ENCODE data around the gene CCDC47. TPM values are rescaled to one million over a fixed set of nuclear protein-coding genes. Genes with fewer than 3 reads are reported as not detected.
A peak's percentile ranks its signal among the peaks of the same experiment; 100 is the strongest.
"Not testable (repeated sequence)": the region's sequence is repeated elsewhere in the genome, so short reads cannot be mapped to it uniquely, and the experiment has no call there.

The CCDC47 gene
- total RNA-seq, 1 experiment from 2014 or later, result 70.9 TPM

- peaks cover 70% of the 10 kb centered on the region for H3K36me3 Mint-ChIP-seq
Observed at GRCh38 chr17:63798572-63799106, 25.2 kb upstream of the CCDC47 start.

DNA sequence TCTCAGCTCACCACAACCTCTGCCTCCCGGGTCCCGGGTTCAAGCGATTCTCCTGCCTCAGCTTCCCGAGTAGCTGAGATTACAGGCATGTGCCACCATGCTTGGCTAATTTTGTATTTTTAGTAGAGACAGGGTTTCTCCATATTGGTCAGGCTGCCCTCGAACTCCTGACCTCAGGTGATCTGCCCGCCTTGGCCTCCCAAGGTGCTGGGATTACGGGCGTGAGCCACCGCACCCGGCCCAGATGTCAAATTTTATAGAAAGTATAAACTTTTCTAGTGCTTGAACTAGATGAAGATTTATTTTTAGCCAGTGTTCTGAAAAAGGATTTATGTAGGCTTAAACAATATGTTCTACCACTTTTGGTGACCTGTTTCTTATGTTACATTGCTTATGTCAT is 23.0 kb upstream of the CCDC47 start:
- H3K9me3 Mint-ChIP-seq; CTCF ChIA-PET; ATAC-seq; H3K4me3 Mint-ChIP-seq; H3K4me1 Mint-ChIP-seq; H3K27ac Mint-ChIP-seq; H3K27me3 Mint-ChIP-seq (ENCODE audit: low read depth); POLR2A ChIA-PET; DNase-seq (ENCODE audit: low spot score): not testable (repeated sequence)
- H3K36me3 Mint-ChIP-seq, result peaks cover 73% of the 10 kb centered on the region

More at GRCh38 chr17:63798572-63799106, 25.2 kb upstream of the CCDC47 start:
- Mint-ChIP-seq H3K4me3 (no peak overlapping the region), H3K27me3 (ENCODE audit: low read depth) (no peaks in the 10 kb centered on the region), H3K4me1 (no peaks in the 10 kb centered on the region), H3K27ac (no peak overlapping the region), H3K9me3 (no peaks in the 10 kb centered on the region)
- ChIA-PET POLR2A (no interaction called here), CTCF (no interaction called here)
- no peak for ATAC-seq
- TF ChIP-seq PREB (CRISPR knock-in tag; IDR thresholded peaks at IDR 0.05; ENCODE audit: borderline replicate concordance) (no peak), CBFB (CRISPR knock-in tag; IDR thresholded peaks at IDR 0.05; ENCODE audit: low read depth) (no peak), NFYB (CRISPR knock-in tag; conservative IDR thresholded peaks at IDR 0.05; ENCODE audit: low read depth) (no peak)
- TF ChIP-seq, protein P1, sequence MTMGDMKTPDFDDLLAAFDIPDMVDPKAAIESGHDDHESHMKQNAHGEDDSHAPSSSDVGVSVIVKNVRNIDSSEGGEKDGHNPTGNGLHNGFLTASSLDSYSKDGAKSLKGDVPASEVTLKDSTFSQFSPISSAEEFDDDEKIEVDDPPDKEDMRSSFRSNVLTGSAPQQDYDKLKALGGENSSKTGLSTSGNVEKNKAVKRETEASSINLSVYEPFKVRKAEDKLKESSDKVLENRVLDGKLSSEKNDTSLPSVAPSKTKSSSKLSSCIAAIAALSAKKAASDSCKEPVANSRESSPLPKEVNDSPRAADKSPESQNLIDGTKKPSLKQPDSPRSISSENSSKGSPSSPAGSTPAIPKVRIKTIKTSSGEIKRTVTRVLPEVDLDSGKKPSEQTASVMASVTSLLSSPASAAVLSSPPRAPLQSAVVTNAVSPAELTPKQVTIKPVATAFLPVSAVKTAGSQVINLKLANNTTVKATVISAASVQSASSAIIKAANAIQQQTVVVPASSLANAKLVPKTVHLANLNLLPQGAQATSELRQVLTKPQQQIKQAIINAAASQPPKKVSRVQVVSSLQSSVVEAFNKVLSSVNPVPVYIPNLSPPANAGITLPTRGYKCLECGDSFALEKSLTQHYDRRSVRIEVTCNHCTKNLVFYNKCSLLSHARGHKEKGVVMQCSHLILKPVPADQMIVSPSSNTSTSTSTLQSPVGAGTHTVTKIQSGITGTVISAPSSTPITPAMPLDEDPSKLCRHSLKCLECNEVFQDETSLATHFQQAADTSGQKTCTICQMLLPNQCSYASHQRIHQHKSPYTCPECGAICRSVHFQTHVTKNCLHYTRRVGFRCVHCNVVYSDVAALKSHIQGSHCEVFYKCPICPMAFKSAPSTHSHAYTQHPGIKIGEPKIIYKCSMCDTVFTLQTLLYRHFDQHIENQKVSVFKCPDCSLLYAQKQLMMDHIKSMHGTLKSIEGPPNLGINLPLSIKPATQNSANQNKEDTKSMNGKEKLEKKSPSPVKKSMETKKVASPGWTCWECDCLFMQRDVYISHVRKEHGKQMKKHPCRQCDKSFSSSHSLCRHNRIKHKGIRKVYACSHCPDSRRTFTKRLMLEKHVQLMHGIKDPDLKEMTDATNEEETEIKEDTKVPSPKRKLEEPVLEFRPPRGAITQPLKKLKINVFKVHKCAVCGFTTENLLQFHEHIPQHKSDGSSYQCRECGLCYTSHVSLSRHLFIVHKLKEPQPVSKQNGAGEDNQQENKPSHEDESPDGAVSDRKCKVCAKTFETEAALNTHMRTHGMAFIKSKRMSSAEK (CRISPR knock-in tag; IDR thresholded peaks at IDR 0.05; ENCODE audit: borderline replicate concordance), result no peak
- TF ChIP-seq, protein P2, sequence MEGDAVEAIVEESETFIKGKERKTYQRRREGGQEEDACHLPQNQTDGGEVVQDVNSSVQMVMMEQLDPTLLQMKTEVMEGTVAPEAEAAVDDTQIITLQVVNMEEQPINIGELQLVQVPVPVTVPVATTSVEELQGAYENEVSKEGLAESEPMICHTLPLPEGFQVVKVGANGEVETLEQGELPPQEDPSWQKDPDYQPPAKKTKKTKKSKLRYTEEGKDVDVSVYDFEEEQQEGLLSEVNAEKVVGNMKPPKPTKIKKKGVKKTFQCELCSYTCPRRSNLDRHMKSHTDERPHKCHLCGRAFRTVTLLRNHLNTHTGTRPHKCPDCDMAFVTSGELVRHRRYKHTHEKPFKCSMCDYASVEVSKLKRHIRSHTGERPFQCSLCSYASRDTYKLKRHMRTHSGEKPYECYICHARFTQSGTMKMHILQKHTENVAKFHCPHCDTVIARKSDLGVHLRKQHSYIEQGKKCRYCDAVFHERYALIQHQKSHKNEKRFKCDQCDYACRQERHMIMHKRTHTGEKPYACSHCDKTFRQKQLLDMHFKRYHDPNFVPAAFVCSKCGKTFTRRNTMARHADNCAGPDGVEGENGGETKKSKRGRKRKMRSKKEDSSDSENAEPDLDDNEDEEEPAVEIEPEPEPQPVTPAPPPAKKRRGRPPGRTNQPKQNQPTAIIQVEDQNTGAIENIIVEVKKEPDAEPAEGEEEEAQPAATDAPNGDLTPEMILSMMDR (IDR thresholded peaks at IDR 0.05), result no peak
- DNase-seq (ENCODE audit: low spot score), result no peak

- ATAC-seq, result no peak
- POLR2A ChIA-PET, result interaction anchor here (0.7 kb wide), 1 partner anchor 355 kb away, joined by 5 read pairs; no protein-coding TSS in a partner anchor
- DNase-seq (ENCODE audit: low spot score), result no peak
- peaks cover 56% of the 10 kb centered on the region for H3K36me3 Mint-ChIP-seq
- CTCF ChIA-PET, result no interaction called here
- no peak overlapping the region for H3K4me3 Mint-ChIP-seq
- H3K27ac Mint-ChIP-seq, result peak overlapping the region; percentile 38; the same call in 1 of the 2 replicates
- no peaks in the 10 kb centered on the region for H3K27me3 Mint-ChIP-seq (ENCODE audit: low read depth)
- no peaks in the 10 kb centered on the region for H3K9me3 Mint-ChIP-seq
- H3K4me1 Mint-ChIP-seq, result no peaks in the 10 kb centered on the region
- no peak for TF ChIP-seq SP1 (CRISPR knock-in tag; conservative IDR thresholded peaks at IDR 0.05)
- TF ChIP-seq ZNF423 (CRISPR knock-in tag; IDR thresholded peaks at IDR 0.05), result no peak
- TF ChIP-seq GTF2I (CRISPR knock-in tag; conservative IDR thresholded peaks at IDR 0.05), result no peak
- no peak for TF ChIP-seq PRRX2 (CRISPR knock-in tag; IDR thresholded peaks at IDR 0.05)
- TF ChIP-seq, protein P3, sequence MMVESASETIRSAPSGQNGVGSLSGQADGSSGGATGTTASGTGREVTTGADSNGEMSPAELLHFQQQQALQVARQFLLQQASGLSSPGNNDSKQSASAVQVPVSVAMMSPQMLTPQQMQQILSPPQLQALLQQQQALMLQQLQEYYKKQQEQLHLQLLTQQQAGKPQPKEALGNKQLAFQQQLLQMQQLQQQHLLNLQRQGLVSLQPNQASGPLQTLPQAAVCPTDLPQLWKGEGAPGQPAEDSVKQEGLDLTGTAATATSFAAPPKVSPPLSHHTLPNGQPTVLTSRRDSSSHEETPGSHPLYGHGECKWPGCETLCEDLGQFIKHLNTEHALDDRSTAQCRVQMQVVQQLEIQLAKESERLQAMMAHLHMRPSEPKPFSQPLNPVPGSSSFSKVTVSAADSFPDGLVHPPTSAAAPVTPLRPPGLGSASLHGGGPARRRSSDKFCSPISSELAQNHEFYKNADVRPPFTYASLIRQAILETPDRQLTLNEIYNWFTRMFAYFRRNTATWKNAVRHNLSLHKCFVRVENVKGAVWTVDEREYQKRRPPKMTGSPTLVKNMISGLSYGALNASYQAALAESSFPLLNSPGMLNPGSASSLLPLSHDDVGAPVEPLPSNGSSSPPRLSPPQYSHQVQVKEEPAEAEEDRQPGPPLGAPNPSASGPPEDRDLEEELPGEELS (CRISPR knock-in tag; IDR thresholded peaks at IDR 0.05), result no peak
- TF ChIP-seq SMAD3 (CRISPR knock-in tag; IDR thresholded peaks at IDR 0.05; ENCODE audit: borderline replicate concordance), result no peak
- TF ChIP-seq, protein P4, sequence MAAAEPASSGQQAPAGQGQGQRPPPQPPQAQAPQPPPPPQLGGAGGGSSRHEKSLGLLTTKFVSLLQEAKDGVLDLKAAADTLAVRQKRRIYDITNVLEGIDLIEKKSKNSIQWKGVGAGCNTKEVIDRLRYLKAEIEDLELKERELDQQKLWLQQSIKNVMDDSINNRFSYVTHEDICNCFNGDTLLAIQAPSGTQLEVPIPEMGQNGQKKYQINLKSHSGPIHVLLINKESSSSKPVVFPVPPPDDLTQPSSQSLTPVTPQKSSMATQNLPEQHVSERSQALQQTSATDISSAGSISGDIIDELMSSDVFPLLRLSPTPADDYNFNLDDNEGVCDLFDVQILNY (CRISPR knock-in tag; IDR thresholded peaks at IDR 0.05), result no peak
- no peak for TF ChIP-seq ZNF219 (CRISPR knock-in tag; IDR thresholded peaks at IDR 0.05; ENCODE audit: borderline replicate concordance)
- TF ChIP-seq, protein P5, sequence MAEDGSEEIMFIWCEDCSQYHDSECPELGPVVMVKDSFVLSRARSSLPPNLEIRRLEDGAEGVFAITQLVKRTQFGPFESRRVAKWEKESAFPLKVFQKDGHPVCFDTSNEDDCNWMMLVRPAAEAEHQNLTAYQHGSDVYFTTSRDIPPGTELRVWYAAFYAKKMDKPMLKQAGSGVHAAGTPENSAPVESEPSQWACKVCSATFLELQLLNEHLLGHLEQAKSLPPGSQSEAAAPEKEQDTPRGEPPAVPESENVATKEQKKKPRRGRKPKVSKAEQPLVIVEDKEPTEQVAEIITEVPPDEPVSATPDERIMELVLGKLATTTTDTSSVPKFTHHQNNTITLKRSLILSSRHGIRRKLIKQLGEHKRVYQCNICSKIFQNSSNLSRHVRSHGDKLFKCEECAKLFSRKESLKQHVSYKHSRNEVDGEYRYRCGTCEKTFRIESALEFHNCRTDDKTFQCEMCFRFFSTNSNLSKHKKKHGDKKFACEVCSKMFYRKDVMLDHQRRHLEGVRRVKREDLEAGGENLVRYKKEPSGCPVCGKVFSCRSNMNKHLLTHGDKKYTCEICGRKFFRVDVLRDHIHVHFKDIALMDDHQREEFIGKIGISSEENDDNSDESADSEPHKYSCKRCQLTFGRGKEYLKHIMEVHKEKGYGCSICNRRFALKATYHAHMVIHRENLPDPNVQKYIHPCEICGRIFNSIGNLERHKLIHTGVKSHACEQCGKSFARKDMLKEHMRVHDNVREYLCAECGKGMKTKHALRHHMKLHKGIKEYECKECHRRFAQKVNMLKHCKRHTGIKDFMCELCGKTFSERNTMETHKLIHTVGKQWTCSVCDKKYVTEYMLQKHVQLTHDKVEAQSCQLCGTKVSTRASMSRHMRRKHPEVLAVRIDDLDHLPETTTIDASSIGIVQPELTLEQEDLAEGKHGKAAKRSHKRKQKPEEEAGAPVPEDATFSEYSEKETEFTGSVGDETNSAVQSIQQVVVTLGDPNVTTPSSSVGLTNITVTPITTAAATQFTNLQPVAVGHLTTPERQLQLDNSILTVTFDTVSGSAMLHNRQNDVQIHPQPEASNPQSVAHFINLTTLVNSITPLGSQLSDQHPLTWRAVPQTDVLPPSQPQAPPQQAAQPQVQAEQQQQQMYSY (CRISPR knock-in tag; IDR thresholded peaks at IDR 0.05), result no peak
- TF ChIP-seq ZNF138 (CRISPR knock-in tag; conservative IDR thresholded peaks at IDR 0.05), result no peak
- no peak for TF ChIP-seq GABPB1 (CRISPR knock-in tag; IDR thresholded peaks at IDR 0.05)
- no peak for TF ChIP-seq CREM (CRISPR knock-in tag; IDR thresholded peaks at IDR 0.05)
Observed at GRCh38 chr17:63792055-63792729, 18.8 kb upstream of the CCDC47 start.
